Cortex of kidney (tissue), 1 donor: ENCODE results near the gene RACGAP1.

ENCODE experiments used
- DNase-seq: peaks from one replicate; lab custom pipeline; 2025; lab: John Stamatoyannopoulos, UW

Gene RACGAP1

GRCh38 chr12:49985981-49986380, 39.3 kb downstream of the RACGAP1 start:
- DNase-seq = no peak

- no peak for DNase-seq
Observed at GRCh38 chr12:49984476-49985359, 40.6 kb downstream of the RACGAP1 start.

GRCh38 chr12:49983892-49984291, 41.4 kb downstream of the RACGAP1 start:
- no peak for DNase-seq

- DNase-seq = no peak
Observed at GRCh38 chr12:49982246-49983087, 42.8 kb downstream of the RACGAP1 start.

- DNase-seq = no peak
Observed at GRCh38 chr12:49980501-49981349, 44.6 kb downstream of the RACGAP1 start.

GRCh38 chr12:49979791-49980190, 45.5 kb downstream of the RACGAP1 start:
- no peak for DNase-seq

- DNase-seq = no peak
Observed at GRCh38 chr12:49979016-49979586, 46.2 kb downstream of the RACGAP1 start.

- no peak for DNase-seq
Observed at GRCh38 chr12:49978125-49978524, 47.2 kb downstream of the RACGAP1 start.

GRCh38 chr12:49976557-49976956, 48.7 kb downstream of the RACGAP1 start:
- DNase-seq = no peak

GRCh38 chr12:49975318-49975761, 50.0 kb downstream of the RACGAP1 start:
- DNase-seq = no peak

GRCh38 chr12:49974677-49975317, 50.5 kb downstream of the RACGAP1 start:
- no peak for DNase-seq

GRCh38 chr12:49974231-49974675, 51.0 kb downstream of the RACGAP1 start:
- no peak for DNase-seq

- no peak for DNase-seq
Observed at GRCh38 chr12:49973361-49973830, 51.9 kb downstream of the RACGAP1 start.

- no peak for DNase-seq
Observed at GRCh38 chr12:49972641-49973360, 52.5 kb downstream of the RACGAP1 start, which contains the start of gene AQP6. Gene AQP6, plus strand, starts transcription at chr12:49972947. Its CDS starts 227 bp downstream, at chr12:49973174.

- DNase-seq = no peak
Observed at GRCh38 chr12:49972129-49972528, 53.2 kb downstream of the RACGAP1 start.

GRCh38 chr12:49971141-49971540, 54.2 kb downstream of the RACGAP1 start:
- DNase-seq = no peak

GRCh38 chr12:49970658-49971057, 54.6 kb downstream of the RACGAP1 start:
- DNase-seq = no peak

- no peak for DNase-seq
Observed at GRCh38 chr12:49969651-49970429, 55.5 kb downstream of the RACGAP1 start.

GRCh38 chr12:49969027-49969426, 56.3 kb downstream of the RACGAP1 start:
- no peak for DNase-seq
